OCI-LY7 (cell line): ENCODE results near the gene MAT2B. TPM values are rescaled to one million over a fixed set of nuclear protein-coding genes. Genes with fewer than 3 reads are reported as not detected.

ENCODE experiments used
- BruUV-seq: library from RNA; stranded (reverse); fragments of 400-500 nt; replicated peaks from 2 replicates; lab custom pipeline; 2021; lab: Mats Ljungman, UMichigan
- CTCF ChIA-PET: fragments of 300-600 bp; sonication (Branson Sonifier 250); formaldehyde crosslinking; loops from one replicate; lab custom pipeline; 2022; ENCODE audit warnings: antibody characterized with exemption; ENCODE audit not compliant: unreplicated experiment; lab: Charles Lee
- POLR2A ChIA-PET: fragments of 300-600 bp; sonication (Branson Sonifier 250); formaldehyde crosslinking; loops from one replicate; lab custom pipeline; 2022; ENCODE audit warnings: antibody characterized with exemption; lab: Charles Lee
- DNase-seq: peaks from one replicate; pipeline ENCODE4 v3.0.0-alpha.2; 2015; ENCODE audit warnings: low spot score
- H2AFZ ChIP-seq: fragments of 200-600 bp; sonication (generic), shearing (Covaris generic); 2 replicates; pipeline ENCODE4 v1.6.1; 2014; ENCODE audit warnings: mild to moderate bottlenecking, antibody characterized with exemption, low read length, moderate library complexity
- H3K27ac ChIP-seq: fragments of 200-600 bp; sonication (generic); 2 replicates; pipeline ENCODE4 v1.5.1; 2014; ENCODE audit warnings: mixed run types, low read depth, mild to moderate bottlenecking, moderate library complexity, low read length, inconsistent platforms; ENCODE audit not compliant: poor library complexity, severe bottlenecking
- H3K36me3 ChIP-seq: fragments of 200-600 bp; sonication (generic); 2 replicates; pipeline ENCODE4 v1.6.1; 2014; ENCODE audit warnings: mild to moderate bottlenecking, antibody characterized with exemption, low read length, moderate library complexity, mixed read lengths; ENCODE audit not compliant: insufficient read depth
- H3K4me1 ChIP-seq: fragments of 200-600 bp; sonication (generic); 2 replicates; pipeline ENCODE4 v1.5.1; 2014; ENCODE audit warnings: mild to moderate bottlenecking, low read length; ENCODE audit not compliant: insufficient read depth, poor library complexity, severe bottlenecking
- H3K4me2 ChIP-seq: fragments of 200-600 bp; sonication (generic); 2 replicates; pipeline ENCODE4 v1.6.1; 2014; ENCODE audit warnings: mild to moderate bottlenecking, low read length
- H3K4me3 ChIP-seq: fragments of 200-600 bp; sonication (generic); 2 replicates; pipeline ENCODE4 v1.5.1; 2014; ENCODE audit warnings: mild to moderate bottlenecking, low read depth, low read length; ENCODE audit not compliant: poor library complexity, severe bottlenecking
- H3K79me2 ChIP-seq: fragments of 200-600 bp; sonication (generic); 2 replicates; pipeline ENCODE4 v1.6.1; 2016; ENCODE audit warnings: low read depth, mild to moderate bottlenecking, low read length, moderate library complexity, mixed read lengths; ENCODE audit not compliant: insufficient read depth
- H3K9me2 ChIP-seq: fragments of 200-600 bp; sonication (generic); 2 replicates; pipeline ENCODE4 v1.6.1; 2016; ENCODE audit warnings: mild to moderate bottlenecking, low read length, mixed read lengths; ENCODE audit not compliant: insufficient read depth
- H3K9me3 ChIP-seq: fragments of 200-600 bp; sonication (generic); 2 replicates; pipeline ENCODE4 v1.6.1; 2014; ENCODE audit warnings: mild to moderate bottlenecking, mixed run types, low read length, mixed read lengths
- H4K20me1 ChIP-seq: fragments of 200-600 bp; sonication (generic); 2 replicates; pipeline ENCODE4 v1.6.1; 2014; ENCODE audit warnings: mild to moderate bottlenecking, antibody characterized with exemption, low read length, moderate library complexity, mixed read lengths; ENCODE audit not compliant: insufficient read depth
- EZH2phosphoT487 ChIP-seq: fragments of 200-600 bp; sonication (generic); IDR thresholded peaks from 2 replicates; pipeline ENCODE4 v1.6.1; 2018; ENCODE audit warnings: low read depth, borderline replicate concordance, mild to moderate bottlenecking, mixed run types, antibody characterized with exemption, low read length, moderate library complexity, mixed read lengths
- intact Hi-C: fragments of 100-400 bp; cut with micrococcal nuclease; formaldehyde crosslinking; loops from one replicate; pipeline ENCODE4 v1.10.0; 2022; ENCODE audit not compliant: unreplicated experiment
- total RNA-seq, 2 experiments: library from RNA; depleted of rRNA in 1 of 2; stranded (reverse); fragments of >200 nt in 1 of 2; shearing (Covaris generic) in 1 of 2; gene quantifications; 2 replicates each; pipeline ENCODE4 v1.2.3, GENCODE V29; 2014 to 2022
- TF ChIP-seq, protein P1 (sequence below): fragments of 200-600 bp; sonication (generic); conservative IDR thresholded peaks from 2 replicates; pipeline ENCODE4 v1.5.1; 2014; ENCODE audit warnings: mild to moderate bottlenecking, antibody characterized with exemption, low read length, moderate library complexity, mixed read lengths

MAT2B gene
- total RNA-seq, 2 experiments from 2014 or later, result 35.0 to 52.5 TPM

DNA sequence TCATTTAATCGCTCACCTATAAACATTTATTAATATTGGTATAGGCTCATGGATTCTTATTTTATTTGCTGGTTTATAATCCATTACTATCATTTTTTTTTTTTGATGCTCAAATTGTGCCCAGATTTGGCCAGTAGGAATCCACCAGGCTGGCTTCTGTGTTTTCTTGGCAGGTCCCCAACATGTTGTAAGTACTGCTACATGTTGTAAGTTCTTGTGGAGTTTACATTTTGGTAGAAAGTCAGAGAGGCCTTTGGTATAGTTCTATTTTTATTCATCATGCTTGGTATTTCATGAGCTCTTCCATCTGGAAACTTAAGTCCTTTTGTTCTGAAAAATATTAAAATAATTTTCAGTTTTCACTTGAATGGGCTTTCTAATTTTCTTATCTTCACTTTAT is 47.1 kb downstream of the MAT2B start:
- Histone ChIP-seq H3K9me2 (no peaks in the 10 kb centered on the region), H3K27ac (no peak overlapping the region), H3K4me2 (no peak overlapping the region), H4K20me1 (no peaks in the 10 kb centered on the region), H3K4me1 (no peaks in the 10 kb centered on the region), H3K4me3 (no peak overlapping the region), H2AFZ (no peak overlapping the region), H3K9me3 (no peaks in the 10 kb centered on the region), H3K79me2 (no peaks in the 10 kb centered on the region), H3K36me3 (no peaks in the 10 kb centered on the region)
- intact Hi-C loops, result no loop called here
- BruUV-seq, result no TSS peak
- ChIA-PET POLR2A (interaction anchor here (0.6 kb wide), 1 partner anchor 720 kb away, joined by 3 read pairs; no protein-coding TSS in a partner anchor), CTCF (no interaction called here)
- TF ChIP-seq, protein P1, sequence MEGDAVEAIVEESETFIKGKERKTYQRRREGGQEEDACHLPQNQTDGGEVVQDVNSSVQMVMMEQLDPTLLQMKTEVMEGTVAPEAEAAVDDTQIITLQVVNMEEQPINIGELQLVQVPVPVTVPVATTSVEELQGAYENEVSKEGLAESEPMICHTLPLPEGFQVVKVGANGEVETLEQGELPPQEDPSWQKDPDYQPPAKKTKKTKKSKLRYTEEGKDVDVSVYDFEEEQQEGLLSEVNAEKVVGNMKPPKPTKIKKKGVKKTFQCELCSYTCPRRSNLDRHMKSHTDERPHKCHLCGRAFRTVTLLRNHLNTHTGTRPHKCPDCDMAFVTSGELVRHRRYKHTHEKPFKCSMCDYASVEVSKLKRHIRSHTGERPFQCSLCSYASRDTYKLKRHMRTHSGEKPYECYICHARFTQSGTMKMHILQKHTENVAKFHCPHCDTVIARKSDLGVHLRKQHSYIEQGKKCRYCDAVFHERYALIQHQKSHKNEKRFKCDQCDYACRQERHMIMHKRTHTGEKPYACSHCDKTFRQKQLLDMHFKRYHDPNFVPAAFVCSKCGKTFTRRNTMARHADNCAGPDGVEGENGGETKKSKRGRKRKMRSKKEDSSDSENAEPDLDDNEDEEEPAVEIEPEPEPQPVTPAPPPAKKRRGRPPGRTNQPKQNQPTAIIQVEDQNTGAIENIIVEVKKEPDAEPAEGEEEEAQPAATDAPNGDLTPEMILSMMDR, result no peak
- TF ChIP-seq EZH2phosphoT487, result no peak
- no peak for DNase-seq

DNA sequence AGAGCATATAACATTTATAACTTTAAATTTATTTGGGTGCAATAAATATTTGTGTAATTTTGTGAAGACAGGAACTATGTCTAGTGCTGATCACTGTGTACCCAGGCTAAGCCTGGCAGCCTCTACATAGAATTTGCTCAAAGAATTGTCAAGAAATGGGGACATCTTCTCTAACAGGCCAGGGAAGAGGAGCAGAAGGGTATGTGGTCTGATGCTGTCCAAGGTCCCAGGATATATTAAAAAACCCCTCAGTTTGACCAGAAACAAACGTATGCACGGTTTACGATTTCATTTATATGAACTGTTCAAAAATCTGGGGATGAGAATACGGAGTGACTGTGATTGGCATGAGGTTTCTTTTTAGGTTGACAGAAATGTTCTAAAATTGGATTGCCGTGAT is 55.9 kb downstream of the MAT2B start:
- H3K4me2 ChIP-seq, result no peak overlapping the region
- H3K4me1 ChIP-seq, result no peaks in the 10 kb centered on the region
- no peaks in the 10 kb centered on the region for H3K79me2 ChIP-seq
- H2AFZ ChIP-seq, result no peak overlapping the region
- H4K20me1 ChIP-seq, result no peaks in the 10 kb centered on the region
- H3K27ac ChIP-seq, result no peak overlapping the region
- no TSS peak for BruUV-seq
- ChIA-PET POLR2A (interaction anchor here (0.7 to 1.0 kb wide), 2 partner anchors 46 to 52 kb away, joined by 3 read pairs; no protein-coding TSS in a partner anchor), CTCF (no interaction called here)
- H3K9me3 ChIP-seq, result no peaks in the 10 kb centered on the region
- DNase-seq, result no peak
- intact Hi-C loops, result loop anchor here (5.0 kb wide), 2 partner anchors 446 to 1646 kb away; no protein-coding TSS in a partner anchor
- TF ChIP-seq, protein P1, result no peak
- TF ChIP-seq EZH2phosphoT487, result no peak
- H3K9me2 ChIP-seq, result no peaks in the 10 kb centered on the region
- H3K36me3 ChIP-seq, result no peaks in the 10 kb centered on the region
- no peak overlapping the region for H3K4me3 ChIP-seq

DNA sequence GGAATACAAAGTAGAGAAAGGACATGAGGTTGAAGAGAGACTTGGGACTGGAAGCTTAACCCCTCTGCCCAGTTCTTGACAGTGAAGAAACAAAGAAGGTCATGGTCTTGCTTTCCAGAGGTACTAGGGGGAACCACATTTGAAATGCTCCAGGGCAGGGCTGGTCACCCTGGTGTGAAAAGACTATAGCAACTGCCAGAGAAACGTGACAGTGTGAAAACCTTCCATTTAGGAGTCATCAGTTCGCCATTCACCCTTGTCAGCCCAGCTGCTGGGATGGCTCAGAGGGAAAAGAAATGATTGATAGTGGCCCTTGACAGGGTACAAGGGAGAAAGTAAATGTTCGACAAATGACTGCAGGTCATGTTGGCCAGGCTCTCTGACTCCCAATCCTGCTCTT is 56.7 kb downstream of the MAT2B start:
- intact Hi-C loops, result loop anchor here (5.0 kb wide), 2 partner anchors 445 to 1645 kb away; no protein-coding TSS in a partner anchor
- Histone ChIP-seq H3K36me3 (no peaks in the 10 kb centered on the region), H3K4me2 (no peak overlapping the region), H2AFZ (no peak overlapping the region), H3K79me2 (no peaks in the 10 kb centered on the region), H3K9me3 (no peaks in the 10 kb centered on the region), H4K20me1 (no peaks in the 10 kb centered on the region), H3K9me2 (no peaks in the 10 kb centered on the region), H3K4me3 (no peak overlapping the region), H3K4me1 (no peaks in the 10 kb centered on the region), H3K27ac (no peak overlapping the region)
- ChIA-PET CTCF (no interaction called here), POLR2A (no interaction called here)
- no TSS peak for BruUV-seq
- TF ChIP-seq EZH2phosphoT487, result no peak
- TF ChIP-seq, protein P1, result no peak
- no peak for DNase-seq
